Liver (tissue), 9 donors: ENCODE results near the gene SUGP2. TPM values are rescaled to one million over a fixed set of nuclear protein-coding genes. Genes with fewer than 3 reads are reported as not detected.

Experiments
- DNase-seq: peaks from one replicate; pipeline ENCODE4 v3.0.0-alpha.2; 2017; ENCODE audit warnings: low spot score
- H3K27ac ChIP-seq, 2 donors: one replicate each; pipeline ENCODE4 v1.7.0; 2013; ENCODE audit warnings: inconsistent platforms in 2 of 2, low read length in 2 of 2, control low read depth in 1 of 2, low read depth in 1 of 2, mild to moderate bottlenecking in 1 of 2
- H3K27me3 ChIP-seq, 4 donors: one replicate each; pipeline versions ENCODE4 v1.6.1 to v1.7.0; 2013; ENCODE audit warnings: low read length in 3 of 4, inconsistent platforms in 1 of 4, mild to moderate bottlenecking in 1 of 4, moderate library complexity in 1 of 4; ENCODE audit not compliant: control insufficient read depth in 4 of 4, insufficient read depth in 4 of 4
- H3K36me3 ChIP-seq, 4 donors: one replicate each; pipeline versions ENCODE4 v1.6.1 to v1.7.0; 2013; ENCODE audit warnings: low read length in 3 of 4, mild to moderate bottlenecking in 3 of 4, low read depth in 1 of 4, moderate library complexity in 1 of 4; ENCODE audit not compliant: control insufficient read depth in 4 of 4, insufficient read depth in 3 of 4
- H3K4me1 ChIP-seq, 4 donors: one replicate each; pipeline versions ENCODE4 v1.6.1 to v1.7.0; 2013; ENCODE audit warnings: low read length in 3 of 4, mild to moderate bottlenecking in 3 of 4, moderate library complexity in 1 of 4; ENCODE audit not compliant: control insufficient read depth in 4 of 4, insufficient read depth in 4 of 4
- H3K4me3 ChIP-seq, 3 donors: one replicate each; pipeline versions ENCODE4 v1.6.1 to v1.7.0; 2013; ENCODE audit warnings: low read length in 3 of 3, control low read depth in 1 of 3, low read depth in 1 of 3, mild to moderate bottlenecking in 1 of 3
- H3K9ac ChIP-seq, 2 donors: one replicate each; pipeline ENCODE4 v1.7.0; 2013; ENCODE audit warnings: low read length in 2 of 2, mild to moderate bottlenecking in 2 of 2, moderate library complexity in 2 of 2, control low read depth in 1 of 2, low read depth in 1 of 2
- H3K9me3 ChIP-seq, 4 donors: one replicate each; pipeline versions ENCODE4 v1.6.1 to v1.7.0; 2013; ENCODE audit warnings: low read length in 3 of 4; ENCODE audit not compliant: control insufficient read depth in 4 of 4
- FOXA1 ChIP-seq: IDR thresholded peaks from 2 replicates; pipeline ENCODE4 v1.6.1; 2016; ENCODE audit warnings: antibody characterized with exemption
- FOXA2 ChIP-seq: IDR thresholded peaks from 2 replicates; pipeline ENCODE4 v1.6.1; 2016; ENCODE audit warnings: antibody characterized with exemption
- HNF4A ChIP-seq, 2 donors: conservative IDR thresholded peaks; 2 replicates each; pipeline ENCODE4 v1.6.1; 2016; ENCODE audit warnings: antibody characterized with exemption in 2 of 2, mild to moderate bottlenecking in 2 of 2
- MAX ChIP-seq: IDR thresholded peaks from 2 replicates; pipeline ENCODE4 v1.6.1; 2016; ENCODE audit warnings: antibody characterized with exemption
- REST ChIP-seq: IDR thresholded peaks from 2 replicates; pipeline ENCODE4 v1.6.1; 2016; ENCODE audit warnings: antibody characterized with exemption, mild to moderate bottlenecking
- RXRA ChIP-seq, 2 donors: IDR thresholded peaks; 2 replicates each; pipeline ENCODE4 v1.6.1; 2017 to 2018; ENCODE audit warnings: antibody characterized with exemption in 2 of 2, mild to moderate bottlenecking in 1 of 2
- SP1 ChIP-seq: IDR thresholded peaks from 2 replicates; pipeline ENCODE4 v1.6.1; 2018; ENCODE audit warnings: antibody characterized with exemption, mild to moderate bottlenecking
- TAF1 ChIP-seq: conservative IDR thresholded peaks from 2 replicates; pipeline ENCODE4 v1.6.1; 2016; ENCODE audit warnings: antibody characterized with exemption, mild to moderate bottlenecking
- YY1 ChIP-seq: IDR thresholded peaks from 2 replicates; pipeline ENCODE4 v1.6.1; 2016; ENCODE audit warnings: antibody characterized with exemption, mild to moderate bottlenecking
- ZBTB33 ChIP-seq: IDR thresholded peaks from 2 replicates; pipeline ENCODE4 v1.6.1; 2016; ENCODE audit warnings: antibody characterized with exemption
- WGBS: extraction: QIAGEN DNeasy Blood & Tissue Kit; methylation state at CpG from one replicate; pipeline ENCODE4 v1.1.7; 2013; 5-methylcytosine and 5-hydroxymethylcytosine counted together
- polyA plus RNA-seq, 2 donors: library from polyadenylated mRNA; stranded (reverse) in 1 of 2; unstranded in 1 of 2; fragments of 200-250 nt in 1 of 2; fragments of >200 nt in 1 of 2; fragmentation: Nextera tagmentation in 1 of 2; extraction: Ambion mirVana in 1 of 2; gene quantifications; one replicate each; pipeline versions ENCODE4 v1.2.1 to v1.2.3, GENCODE V29; 2013 to 2015
- total RNA-seq, 2 donors: library from RNA; depleted of rRNA; stranded (reverse); fragments of >200 nt; gene quantifications; one replicate each; pipeline ENCODE4 v1.2.3, GENCODE V29; 2014
- TF ChIP-seq, protein P1 (sequence below): fragments of 150-350 bp; IDR thresholded peaks from 2 replicates; pipeline ENCODE4 v1.5.1; 2017; ENCODE audit warnings: improper control_type of control experiment, low read depth, low read length; ENCODE audit not compliant: missing input control
- donor health status: healthy.
- donor health status: healthy.
- donor health status: healthy.
- donor health status: healthy.
- donor health status: healthy.

The SUGP2 gene
- total RNA-seq (10 to 100 TPM; 18.7 to 29.0 TPM), polyA plus RNA-seq (10 to 100 TPM in 1 of 2 donors, 1 to 10 TPM in 1; 9.6 to 19.7 TPM)

- Histone ChIP-seq H3K4me3 (peak within 1 kb of the TSS; percentile 85 to 96 (median 91)), H3K9ac (peak within 1 kb of the TSS; percentile 66 to 70), H3K4me1 (peaks cover 2 to 23% (median 17%) of the 10 kb centered on the region in 4 donors), H3K27me3 (no peaks in the 10 kb centered on the region), H3K36me3 (peaks cover 0 to 10% (median 5%) of the 10 kb centered on the region in 4 donors), H3K27ac (peak within 1 kb of the TSS; percentile 80), H3K9me3 (no peaks in the 10 kb centered on the region)
- WGBS, result under 1% methylated on average over 94 of the region's 94 CpGs
- peak; percentile 89 for DNase-seq
- TF ChIP-seq FOXA2 (no peak), RXRA (IDR thresholded peaks at IDR 0.05) (no peak), YY1 (peak; percentile 31), ZBTB33 (peak; percentile 37), HNF4A (conservative IDR thresholded peaks at IDR 0.05) (no peak), MAX (peak; percentile 16), TAF1 (no peak), SP1 (peak; percentile 19)
Observed at GRCh38 chr19:19033426-19034203, at the start of gene SUGP2, which contains the start of gene ARMC6. Gene SUGP2 (minus strand): TSS chr19:19033517. CDS start chr19:19031071, 2,446 bp downstream. Gene ARMC6 (plus strand): TSS chr19:19033603. CDS start chr19:19034210, 607 bp downstream.

DNA sequence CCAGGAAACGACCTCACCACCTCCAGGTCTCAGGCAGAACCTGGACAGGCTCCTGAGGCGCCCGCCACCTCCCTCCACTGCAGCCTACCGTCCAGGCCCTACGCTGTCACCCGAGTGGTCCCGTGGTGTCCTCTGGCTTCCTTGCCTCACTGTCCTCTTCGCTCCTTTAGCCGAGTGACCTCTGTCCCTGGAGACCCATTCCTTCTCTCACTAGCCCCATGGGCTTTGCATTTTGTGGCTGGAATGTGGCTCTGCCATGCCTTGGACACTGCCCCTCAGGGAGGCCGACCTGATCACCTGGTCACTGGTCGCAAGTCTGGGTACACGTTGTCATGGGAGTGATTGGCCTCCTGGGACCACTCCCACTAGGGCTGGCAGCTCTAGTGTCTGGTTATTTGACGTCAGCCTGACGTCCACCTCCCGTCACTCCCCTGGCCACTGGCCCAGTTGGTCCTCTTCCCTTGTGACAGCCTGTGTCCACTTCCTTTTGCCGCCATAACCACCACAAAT is 48.4 kb upstream of the SUGP2 start:
- H3K9me3 ChIP-seq, result no peaks in the 10 kb centered on the region
- H3K27ac ChIP-seq, result peak overlapping the region; percentile 61 to 78
- peak in 1 of 2 donors; percentile 26 for TF ChIP-seq RXRA (IDR thresholded peaks at IDR 0.05)
- TF ChIP-seq REST, result no peak
- peak; percentile 38 for TF ChIP-seq SP1
- no peak for TF ChIP-seq FOXA1
- peak; percentile 54 to 60 for TF ChIP-seq HNF4A (conservative IDR thresholded peaks at IDR 0.05)
- no peak for TF ChIP-seq YY1
- TF ChIP-seq, protein P1, sequence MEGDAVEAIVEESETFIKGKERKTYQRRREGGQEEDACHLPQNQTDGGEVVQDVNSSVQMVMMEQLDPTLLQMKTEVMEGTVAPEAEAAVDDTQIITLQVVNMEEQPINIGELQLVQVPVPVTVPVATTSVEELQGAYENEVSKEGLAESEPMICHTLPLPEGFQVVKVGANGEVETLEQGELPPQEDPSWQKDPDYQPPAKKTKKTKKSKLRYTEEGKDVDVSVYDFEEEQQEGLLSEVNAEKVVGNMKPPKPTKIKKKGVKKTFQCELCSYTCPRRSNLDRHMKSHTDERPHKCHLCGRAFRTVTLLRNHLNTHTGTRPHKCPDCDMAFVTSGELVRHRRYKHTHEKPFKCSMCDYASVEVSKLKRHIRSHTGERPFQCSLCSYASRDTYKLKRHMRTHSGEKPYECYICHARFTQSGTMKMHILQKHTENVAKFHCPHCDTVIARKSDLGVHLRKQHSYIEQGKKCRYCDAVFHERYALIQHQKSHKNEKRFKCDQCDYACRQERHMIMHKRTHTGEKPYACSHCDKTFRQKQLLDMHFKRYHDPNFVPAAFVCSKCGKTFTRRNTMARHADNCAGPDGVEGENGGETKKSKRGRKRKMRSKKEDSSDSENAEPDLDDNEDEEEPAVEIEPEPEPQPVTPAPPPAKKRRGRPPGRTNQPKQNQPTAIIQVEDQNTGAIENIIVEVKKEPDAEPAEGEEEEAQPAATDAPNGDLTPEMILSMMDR, result no peak
- H3K4me3 ChIP-seq, result no peak overlapping the region
- H3K4me1 ChIP-seq, result peaks cover 3 to 24% (median 9%) of the 10 kb centered on the region in 4 donors
- WGBS, result 66% methylated on average over 16 of the region's 16 CpGs
- peaks cover 0 to 2% (median 0%) of the 10 kb centered on the region in 4 donors for H3K36me3 ChIP-seq
- H3K9ac ChIP-seq, result no peak overlapping the region
- H3K27me3 ChIP-seq, result no peaks in the 10 kb centered on the region
- DNase-seq, result no peak
